ENCODE results near the gene UGP2.

DNA sequence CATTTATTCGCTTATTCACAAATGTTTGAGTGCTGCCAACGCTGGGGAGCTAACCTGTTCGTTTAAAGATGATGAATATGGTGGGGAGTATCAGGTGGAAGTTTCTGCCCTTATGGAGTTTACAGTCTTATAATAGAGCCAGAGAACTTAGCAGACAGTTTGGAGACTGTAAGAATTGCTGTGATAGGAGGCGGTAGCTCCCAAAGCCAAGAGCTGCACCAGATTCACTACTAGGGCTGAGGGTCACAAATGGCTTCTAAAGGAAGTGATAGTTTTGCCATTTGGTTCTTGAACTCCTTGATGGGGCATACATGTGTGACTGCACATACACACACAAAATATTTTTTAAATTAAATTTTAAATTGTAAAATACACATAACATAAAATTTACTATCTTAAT, 29.0 kb downstream of the UGP2 start:
- TF ChIP-seq, protein P1, sequence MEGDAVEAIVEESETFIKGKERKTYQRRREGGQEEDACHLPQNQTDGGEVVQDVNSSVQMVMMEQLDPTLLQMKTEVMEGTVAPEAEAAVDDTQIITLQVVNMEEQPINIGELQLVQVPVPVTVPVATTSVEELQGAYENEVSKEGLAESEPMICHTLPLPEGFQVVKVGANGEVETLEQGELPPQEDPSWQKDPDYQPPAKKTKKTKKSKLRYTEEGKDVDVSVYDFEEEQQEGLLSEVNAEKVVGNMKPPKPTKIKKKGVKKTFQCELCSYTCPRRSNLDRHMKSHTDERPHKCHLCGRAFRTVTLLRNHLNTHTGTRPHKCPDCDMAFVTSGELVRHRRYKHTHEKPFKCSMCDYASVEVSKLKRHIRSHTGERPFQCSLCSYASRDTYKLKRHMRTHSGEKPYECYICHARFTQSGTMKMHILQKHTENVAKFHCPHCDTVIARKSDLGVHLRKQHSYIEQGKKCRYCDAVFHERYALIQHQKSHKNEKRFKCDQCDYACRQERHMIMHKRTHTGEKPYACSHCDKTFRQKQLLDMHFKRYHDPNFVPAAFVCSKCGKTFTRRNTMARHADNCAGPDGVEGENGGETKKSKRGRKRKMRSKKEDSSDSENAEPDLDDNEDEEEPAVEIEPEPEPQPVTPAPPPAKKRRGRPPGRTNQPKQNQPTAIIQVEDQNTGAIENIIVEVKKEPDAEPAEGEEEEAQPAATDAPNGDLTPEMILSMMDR (IDR thresholded peaks at IDR 0.05) = no peak
- no peak for TF ChIP-seq EZH2 (IDR thresholded peaks at IDR 0.05; ENCODE audit: borderline replicate concordance, insufficient read depth, low read depth, low read length, poor library complexity, severe bottlenecking)

All from B cell (primary cell).